ENCODE measurements around the gene COL5A1. TPM values are rescaled to one million over a fixed set of nuclear protein-coding genes. Genes with fewer than 3 reads are reported as not detected.

The COL5A1 gene
- polyA plus RNA-seq, 1 donor (not counting 4 experiments of a cell fraction or from before 2014, with no cell fraction given), result 3.1 TPM

GRCh38 chr9:134758949-134759607 lies 117.5 kb downstream of the COL5A1 start:
- Histone ChIP-seq H3K4me1 (ENCODE audit: control insufficient read depth, extremely low read depth, insufficient read depth, low read length) (no peaks in the 10 kb centered on the region), H3K9me1 (ENCODE audit: control insufficient read depth, extremely low read depth, insufficient read depth, low read length) (no peaks in the 10 kb centered on the region), H3K79me2 (ENCODE audit: control insufficient read depth, insufficient read depth, low read length) (no peaks in the 10 kb centered on the region), H3K4me2 (ENCODE audit: control insufficient read depth, extremely low read depth, insufficient read depth, low read depth, low read length) (no peak overlapping the region), H3K27ac (ENCODE audit: control insufficient read depth, insufficient read depth, low read length) (no peak overlapping the region), H3K9me3 (ENCODE audit: control insufficient read depth, low read depth, low read length) (peaks cover 5% of the 10 kb centered on the region), H3K4me3 (ENCODE audit: control insufficient read depth in 2 of 3, extremely low read depth in 1 of 3, insufficient read depth in 2 of 3, low read depth in 1 of 3, low read length in 3 of 3) (no peak overlapping the region), H2AFZ (ENCODE audit: control insufficient read depth, low read length) (no peak overlapping the region), H4K20me1 (ENCODE audit: control insufficient read depth, extremely low read depth, insufficient read depth, low read length) (no peaks in the 10 kb centered on the region), H3K9ac (ENCODE audit: control insufficient read depth, extremely low read depth, insufficient read depth, low read length) (no peak overlapping the region), H3K36me3 (ENCODE audit: control insufficient read depth in 2 of 2, extremely low read depth in 1 of 2, insufficient read depth in 2 of 2, low read length in 2 of 2) (no peaks in the 10 kb centered on the region), H3K27me3 (ENCODE audit: control insufficient read depth, extremely low read depth, insufficient read depth, low read length) (no peaks in the 10 kb centered on the region)
- FAIRE-seq (no peak), DNase-seq (ENCODE audit: low read depth, low spot score) (no peak)
- dilution Hi-C loops (cut with MboI; ENCODE audit: extremely low pct_ligation_motif_present, low sequenced_read_pairs), result no loop called here
- no peak for TF ChIP-seq EZH2 (IDR thresholded peaks at IDR 0.05; ENCODE audit: low read length)
- TF ChIP-seq, protein P1, sequence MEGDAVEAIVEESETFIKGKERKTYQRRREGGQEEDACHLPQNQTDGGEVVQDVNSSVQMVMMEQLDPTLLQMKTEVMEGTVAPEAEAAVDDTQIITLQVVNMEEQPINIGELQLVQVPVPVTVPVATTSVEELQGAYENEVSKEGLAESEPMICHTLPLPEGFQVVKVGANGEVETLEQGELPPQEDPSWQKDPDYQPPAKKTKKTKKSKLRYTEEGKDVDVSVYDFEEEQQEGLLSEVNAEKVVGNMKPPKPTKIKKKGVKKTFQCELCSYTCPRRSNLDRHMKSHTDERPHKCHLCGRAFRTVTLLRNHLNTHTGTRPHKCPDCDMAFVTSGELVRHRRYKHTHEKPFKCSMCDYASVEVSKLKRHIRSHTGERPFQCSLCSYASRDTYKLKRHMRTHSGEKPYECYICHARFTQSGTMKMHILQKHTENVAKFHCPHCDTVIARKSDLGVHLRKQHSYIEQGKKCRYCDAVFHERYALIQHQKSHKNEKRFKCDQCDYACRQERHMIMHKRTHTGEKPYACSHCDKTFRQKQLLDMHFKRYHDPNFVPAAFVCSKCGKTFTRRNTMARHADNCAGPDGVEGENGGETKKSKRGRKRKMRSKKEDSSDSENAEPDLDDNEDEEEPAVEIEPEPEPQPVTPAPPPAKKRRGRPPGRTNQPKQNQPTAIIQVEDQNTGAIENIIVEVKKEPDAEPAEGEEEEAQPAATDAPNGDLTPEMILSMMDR (optimal IDR thresholded peaks at IDR 0.05 in 1 of 3, IDR thresholded peaks at IDR 0.05 in 1 of 3, conservative IDR thresholded peaks at IDR 0.05 in 1 of 3; ENCODE audit: extremely low read depth in 1 of 3, insufficient read depth in 2 of 3, low read length in 3 of 3), result no peak

- H3K4me1 ChIP-seq (ENCODE audit: control insufficient read depth, extremely low read depth, insufficient read depth, low read length), result peaks cover 3% of the 10 kb centered on the region
- no peak overlapping the region for H3K4me3 ChIP-seq (ENCODE audit: control insufficient read depth in 2 of 3, extremely low read depth in 1 of 3, insufficient read depth in 2 of 3, low read depth in 1 of 3, low read length in 3 of 3)
- H4K20me1 ChIP-seq (ENCODE audit: control insufficient read depth, extremely low read depth, insufficient read depth, low read length), result no peaks in the 10 kb centered on the region
- H3K27ac ChIP-seq (ENCODE audit: control insufficient read depth, insufficient read depth, low read length), result no peak overlapping the region
- dilution Hi-C loops (cut with MboI; ENCODE audit: extremely low pct_ligation_motif_present, low sequenced_read_pairs), result no loop called here
- DNase-seq (ENCODE audit: low read depth, low spot score) (no peak), FAIRE-seq (no peak)
- H3K4me2 ChIP-seq (ENCODE audit: control insufficient read depth, extremely low read depth, insufficient read depth, low read depth, low read length), result no peak overlapping the region
- H3K9me1 ChIP-seq (ENCODE audit: control insufficient read depth, extremely low read depth, insufficient read depth, low read length), result no peaks in the 10 kb centered on the region
- H3K9ac ChIP-seq (ENCODE audit: control insufficient read depth, extremely low read depth, insufficient read depth, low read length), result no peak overlapping the region
- no peaks in the 10 kb centered on the region for H3K27me3 ChIP-seq (ENCODE audit: control insufficient read depth, extremely low read depth, insufficient read depth, low read length)
- H3K36me3 ChIP-seq (ENCODE audit: control insufficient read depth in 2 of 2, extremely low read depth in 1 of 2, insufficient read depth in 2 of 2, low read length in 2 of 2), result no peaks in the 10 kb centered on the region
- TF ChIP-seq EZH2 (IDR thresholded peaks at IDR 0.05; ENCODE audit: low read length), result no peak
- TF ChIP-seq, protein P1 (optimal IDR thresholded peaks at IDR 0.05 in 1 of 3, IDR thresholded peaks at IDR 0.05 in 1 of 3, conservative IDR thresholded peaks at IDR 0.05 in 1 of 3; ENCODE audit: extremely low read depth in 1 of 3, insufficient read depth in 2 of 3, low read length in 3 of 3), result no peak
- peaks cover 5% of the 10 kb centered on the region for H3K9me3 ChIP-seq (ENCODE audit: control insufficient read depth, low read depth, low read length)
- H3K79me2 ChIP-seq (ENCODE audit: control insufficient read depth, insufficient read depth, low read length), result no peaks in the 10 kb centered on the region
- no peak overlapping the region for H2AFZ ChIP-seq (ENCODE audit: control insufficient read depth, low read length)
Observed at GRCh38 chr9:134759913-134760312, 118.3 kb downstream of the COL5A1 start.
